Lower leg skin (tissue), 3 donors: ENCODE results near the gene ACLY.

Source experiments
- POLR2A ChIP-seq, 2 donors: fragments of 450-650 bp; IDR thresholded peaks; one replicate each; pipeline ENCODE4 v1.6.1; 2016 to 2017; ENCODE audit warnings: antibody characterized with exemption in 2 of 2, mild to moderate bottlenecking in 1 of 2, moderate library complexity in 1 of 2
- TF ChIP-seq, protein P1 (sequence below), 3 donors: fragments of 450-650 bp; IDR thresholded peaks; one replicate each; pipeline ENCODE4 v1.5.1; 2016; ENCODE audit warnings: antibody characterized with exemption in 3 of 3, mild to moderate bottlenecking in 3 of 3, moderate library complexity in 2 of 3

DNA sequence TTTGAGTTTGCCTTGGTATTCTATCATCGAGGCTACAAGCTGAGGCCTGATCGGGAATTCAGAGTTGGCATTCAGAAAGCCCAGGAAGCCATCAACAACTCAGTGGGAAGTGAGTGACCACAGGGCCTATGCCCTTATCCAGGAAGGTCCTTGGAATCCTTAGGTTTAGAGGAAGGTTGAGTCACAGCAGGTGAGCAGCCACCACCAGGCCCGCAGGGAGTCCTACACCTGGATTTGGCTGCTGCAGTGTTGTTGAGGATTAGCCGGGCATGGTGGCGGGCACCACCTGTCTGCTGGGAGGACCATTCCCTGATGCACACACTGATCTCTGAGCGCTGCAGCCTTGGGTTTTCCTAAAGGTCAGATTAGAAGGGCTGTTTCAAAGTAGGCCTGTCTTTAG lies 16.9 kb upstream of the ACLY start:
- TF ChIP-seq, protein P1, sequence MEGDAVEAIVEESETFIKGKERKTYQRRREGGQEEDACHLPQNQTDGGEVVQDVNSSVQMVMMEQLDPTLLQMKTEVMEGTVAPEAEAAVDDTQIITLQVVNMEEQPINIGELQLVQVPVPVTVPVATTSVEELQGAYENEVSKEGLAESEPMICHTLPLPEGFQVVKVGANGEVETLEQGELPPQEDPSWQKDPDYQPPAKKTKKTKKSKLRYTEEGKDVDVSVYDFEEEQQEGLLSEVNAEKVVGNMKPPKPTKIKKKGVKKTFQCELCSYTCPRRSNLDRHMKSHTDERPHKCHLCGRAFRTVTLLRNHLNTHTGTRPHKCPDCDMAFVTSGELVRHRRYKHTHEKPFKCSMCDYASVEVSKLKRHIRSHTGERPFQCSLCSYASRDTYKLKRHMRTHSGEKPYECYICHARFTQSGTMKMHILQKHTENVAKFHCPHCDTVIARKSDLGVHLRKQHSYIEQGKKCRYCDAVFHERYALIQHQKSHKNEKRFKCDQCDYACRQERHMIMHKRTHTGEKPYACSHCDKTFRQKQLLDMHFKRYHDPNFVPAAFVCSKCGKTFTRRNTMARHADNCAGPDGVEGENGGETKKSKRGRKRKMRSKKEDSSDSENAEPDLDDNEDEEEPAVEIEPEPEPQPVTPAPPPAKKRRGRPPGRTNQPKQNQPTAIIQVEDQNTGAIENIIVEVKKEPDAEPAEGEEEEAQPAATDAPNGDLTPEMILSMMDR (IDR thresholded peaks at IDR 0.05): no peak
- TF ChIP-seq POLR2A (IDR thresholded peaks at IDR 0.05): no peak
